ENCODE measurements around the gene CGGBP1. TPM values are rescaled to one million over a fixed set of nuclear protein-coding genes. Genes with fewer than 3 reads are reported as not detected.
"Not testable (repeated sequence)": the region's sequence is repeated elsewhere in the genome, so short reads cannot be mapped to it uniquely, and the experiment has no call there.

CGGBP1 gene
- total RNA-seq, 1 donor from 2014 or later: 48.5 TPM

GRCh38 chr3:88030210-88030609 lies 28.6 kb downstream of the CGGBP1 start:
- Histone ChIP-seq H3K27me3 (ENCODE audit: low read depth) (no peaks in the 10 kb centered on the region), H3K9me3 (replicated peaks) (peaks cover 38% of the 10 kb centered on the region), H3K27ac (replicated peaks) (no peak overlapping the region), H3K4me1 (peaks cover 20% of the 10 kb centered on the region), H3K36me3 (no peaks in the 10 kb centered on the region), H3K4me3 (peak overlapping the region; percentile 37)
- no peak for TF ChIP-seq CTCF (IDR thresholded peaks at IDR 0.05; ENCODE audit: borderline replicate concordance)
- intact Hi-C loops (cut with micrococcal nuclease): no loop called here
- no peak for DNase-seq

- Histone ChIP-seq H3K4me1 (peaks cover 20% of the 10 kb centered on the region), H3K4me3 (no peak overlapping the region), H3K9me3 (replicated peaks) (peaks cover 41% of the 10 kb centered on the region), H3K36me3 (no peaks in the 10 kb centered on the region), H3K27me3 (ENCODE audit: low read depth) (no peaks in the 10 kb centered on the region), H3K27ac (replicated peaks) (no peak overlapping the region)
- no peak for DNase-seq
- no peak for TF ChIP-seq CTCF (IDR thresholded peaks at IDR 0.05; ENCODE audit: borderline replicate concordance)
- intact Hi-C loops (cut with micrococcal nuclease): no loop called here
These were observed 29.9 kb downstream of the CGGBP1 start for GRCh38 chr3:88028876-88029275.

GRCh38 chr3:88025001-88025552 lies 33.7 kb downstream of the CGGBP1 start:
- no peaks in the 10 kb centered on the region for H3K4me1 ChIP-seq
- H3K36me3 ChIP-seq: no peaks in the 10 kb centered on the region
- peaks cover 41% of the 10 kb centered on the region for H3K9me3 ChIP-seq (replicated peaks)
- H3K27ac ChIP-seq (replicated peaks): no peak overlapping the region
- no peak overlapping the region for H3K4me3 ChIP-seq
- intact Hi-C loops (cut with micrococcal nuclease): no loop called here
- no peak for TF ChIP-seq CTCF (IDR thresholded peaks at IDR 0.05; ENCODE audit: borderline replicate concordance)
- no peaks in the 10 kb centered on the region for H3K27me3 ChIP-seq (ENCODE audit: low read depth)
- no peak for DNase-seq

GRCh38 chr3:88019024-88019423 lies 39.8 kb downstream of the CGGBP1 start:
- no peak for TF ChIP-seq CTCF (IDR thresholded peaks at IDR 0.05; ENCODE audit: borderline replicate concordance)
- H3K36me3 ChIP-seq: no peaks in the 10 kb centered on the region
- H3K9me3 ChIP-seq (replicated peaks): no peaks in the 10 kb centered on the region
- no peak for DNase-seq
- H3K4me3 ChIP-seq: no peak overlapping the region
- intact Hi-C loops (cut with micrococcal nuclease): no loop called here
- no peak overlapping the region for H3K27ac ChIP-seq (replicated peaks)
- no peaks in the 10 kb centered on the region for H3K4me1 ChIP-seq
- H3K27me3 ChIP-seq (ENCODE audit: low read depth): no peaks in the 10 kb centered on the region

GRCh38 chr3:88015656-88016055 lies 43.1 kb downstream of the CGGBP1 start:
- H3K9me3 ChIP-seq (replicated peaks); H3K36me3 ChIP-seq; H3K27ac ChIP-seq (replicated peaks); DNase-seq; H3K4me3 ChIP-seq; H3K27me3 ChIP-seq (ENCODE audit: low read depth); intact Hi-C loops (cut with micrococcal nuclease); H3K4me1 ChIP-seq: not testable (repeated sequence)

GRCh38 chr3:88013592-88013991 lies 45.2 kb downstream of the CGGBP1 start:
- no peak overlapping the region for H3K4me3 ChIP-seq
- no peaks in the 10 kb centered on the region for H3K36me3 ChIP-seq
- H3K27ac ChIP-seq (replicated peaks): no peak overlapping the region
- intact Hi-C loops (cut with micrococcal nuclease): no loop called here
- H3K4me1 ChIP-seq: no peaks in the 10 kb centered on the region
- no peak for DNase-seq
- TF ChIP-seq CTCF (IDR thresholded peaks at IDR 0.05; ENCODE audit: borderline replicate concordance): no peak
- H3K27me3 ChIP-seq (ENCODE audit: low read depth): no peaks in the 10 kb centered on the region
- no peaks in the 10 kb centered on the region for H3K9me3 ChIP-seq (replicated peaks)

Data from left ventricle myocardium inferior (tissue), 1 donor.